ENCODE measurements around the gene IRAK2. TPM values are rescaled to one million over a fixed set of nuclear protein-coding genes. Genes with fewer than 3 reads are reported as not detected.
A peak's percentile ranks its signal among the peaks of the same experiment; 100 is the strongest.

Gene IRAK2
- total and polyA plus RNA-seq, 2 of the 8 experiments (the other 6 are each of a cell fraction or from before 2014, with no cell fraction given) = 1.5 TPM

DNA sequence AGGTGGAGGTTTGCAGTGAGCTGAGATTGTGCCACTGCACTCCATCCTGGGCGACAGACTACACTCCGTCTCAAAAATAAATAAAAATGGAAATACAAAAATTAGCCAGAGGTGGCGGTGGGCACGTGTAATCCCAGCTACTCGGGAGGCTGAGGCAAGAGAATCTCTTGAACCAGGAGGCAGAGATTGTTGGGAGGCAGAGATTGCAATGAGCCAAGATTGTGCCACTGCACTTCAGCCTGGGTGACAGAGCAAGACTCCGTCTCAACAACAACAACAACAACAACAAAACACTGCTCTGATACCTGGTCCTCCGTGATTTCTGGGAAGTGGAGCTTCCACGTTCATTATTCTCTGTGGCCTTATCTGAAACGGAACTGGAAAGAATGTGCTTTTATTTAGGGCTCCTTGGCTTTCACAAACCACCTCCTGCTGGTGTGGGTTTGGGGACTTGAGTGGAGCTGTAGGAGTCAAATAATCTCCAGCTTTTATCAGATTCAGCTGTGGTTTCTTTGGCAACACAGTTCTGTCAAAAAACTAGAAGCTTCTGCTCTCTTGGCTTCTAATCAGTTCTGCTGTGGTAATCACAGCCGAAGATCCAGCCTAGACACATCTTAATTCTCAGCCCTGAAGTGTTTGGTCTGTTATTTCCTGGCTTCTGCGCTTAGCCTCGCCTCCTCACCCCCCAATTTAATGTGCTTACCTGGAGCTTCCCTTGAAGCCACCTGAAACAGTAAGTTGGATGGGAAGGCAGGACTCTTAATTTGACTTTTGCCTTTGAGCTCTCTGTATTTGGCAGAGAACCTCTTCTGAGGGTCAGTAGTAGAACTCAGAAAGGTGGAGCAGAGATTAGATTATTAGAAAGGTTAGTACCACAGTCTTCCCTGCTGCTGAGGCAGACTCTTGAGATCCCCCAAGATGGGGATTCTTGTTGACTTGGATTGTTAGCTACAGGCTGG is 21.4 kb downstream of the IRAK2 start:
- no peak overlapping the region for H3K27ac ChIP-seq (ENCODE audit: low read depth, low read length)
- H3K9me3 ChIP-seq (ENCODE audit: insufficient read depth in 2 of 2, low read depth in 1 of 2, low read length in 1 of 2) = no peaks in the 10 kb centered on the region
- H2BK20ac ChIP-seq (ENCODE audit: low read length) = no peak overlapping the region
- no peak overlapping the region for H3K4me3 ChIP-seq (ENCODE audit: extremely low read depth in 1 of 4, insufficient read depth in 2 of 4, low read depth in 3 of 4, low read length in 4 of 4)
- H4K91ac ChIP-seq (replicated peaks; ENCODE audit: insufficient read length, low read length) = no peak overlapping the region
- 88% methylated on average over 12 of the region's 12 CpGs; no CpG with 5 or more reads in 1 of the 2 experiments for WGBS, 2 experiments (ENCODE audit: extremely low coverage in 1 of 2, insufficient coverage in 1 of 2, insufficient read length in 1 of 2, insufficient replicate concordance in 2 of 2, low coverage in 1 of 2, low lambda C conversion rate in 2 of 2, missing lambda C conversion rate in 1 of 2)
- H3K79me2 ChIP-seq (ENCODE audit: control insufficient read depth in 1 of 2, insufficient read depth in 2 of 2, low read length in 2 of 2) = no peaks in the 10 kb centered on the region
- H3K36me3 ChIP-seq (ENCODE audit: control insufficient read depth in 2 of 4, insufficient read depth in 4 of 4, low read length in 3 of 4) = no peaks in the 10 kb centered on the region
- no peak overlapping the region for H3K14ac ChIP-seq (ENCODE audit: insufficient read length)
- H3K79me1 ChIP-seq (ENCODE audit: low read depth, low read length) = no peaks in the 10 kb centered on the region
- no peaks in the 10 kb centered on the region for H3K27me3 ChIP-seq (replicated peaks in 1 of 4; ENCODE audit: control insufficient read depth in 3 of 4, extremely low read depth in 1 of 4, insufficient read depth in 3 of 4, low read length in 3 of 4)
- H3K56ac ChIP-seq (replicated peaks; ENCODE audit: insufficient read length, low read depth, low read length) = no peak overlapping the region
- H2BK12ac ChIP-seq (ENCODE audit: low read depth, low read length) = 0 out of 2 replicates have a peak overlapping the region, but pooled peaks have one; percentile 3
- FAIRE-seq (no peak), DNase-seq (ENCODE audit: low read depth in 1 of 2, low spot score in 2 of 2) (no peak)
- no peak overlapping the region for H3K9ac ChIP-seq (replicated peaks in 1 of 4; ENCODE audit: extremely low read depth in 1 of 4, low read depth in 3 of 4, low read length in 3 of 4)
- H2BK120ac ChIP-seq (replicated peaks; ENCODE audit: low read depth, low read length) = no peak overlapping the region
- no peak overlapping the region for H3K18ac ChIP-seq (ENCODE audit: extremely low read depth, low read length)
- POLR2A ChIA-PET (ENCODE audit: partially characterized antibody) = interaction anchor here (0.8 to 2.0 kb wide), 4 partner anchors 8 to 44 kb away, joined by 3 to 5 read pairs (median 4); partner anchors contain the start of gene VHL
- H3K23me2 ChIP-seq (ENCODE audit: low read depth, low read length) = no peaks in the 10 kb centered on the region
- H4K5ac ChIP-seq (ENCODE audit: insufficient read length, low read depth, low read length) = no peak overlapping the region
- no peak overlapping the region for H4K8ac ChIP-seq (ENCODE audit: extremely low read depth, insufficient read depth, low read length)
- H2AFZ ChIP-seq (ENCODE audit: low read length) = no peak overlapping the region
- no peak overlapping the region for H3K23ac ChIP-seq (ENCODE audit: insufficient read length)
- H2BK5ac ChIP-seq (ENCODE audit: low read depth, low read length) = no peak overlapping the region
- H2AK5ac ChIP-seq (ENCODE audit: low read depth, low read length) = no peak overlapping the region
- H3K4ac ChIP-seq (replicated peaks; ENCODE audit: insufficient read length, low read depth, low read length) = no peak overlapping the region
- no peak overlapping the region for H3K4me2 ChIP-seq (ENCODE audit: insufficient read depth in 1 of 2, low read depth in 2 of 2, low read length in 2 of 2)
- no peaks in the 10 kb centered on the region for H4K20me1 ChIP-seq (replicated peaks in 1 of 2; ENCODE audit: control insufficient read depth in 1 of 2, insufficient read depth in 2 of 2, low read length in 2 of 2)
- H3K4me1 ChIP-seq (replicated peaks in 1 of 4; ENCODE audit: control insufficient read depth in 3 of 4, insufficient read depth in 4 of 4, low read length in 3 of 4) = peaks cover 0 to 10% (median 8%) of the 10 kb centered on the region in 4 experiments; a peak in 5 of 7 replicates
- H2BK15ac ChIP-seq (ENCODE audit: low read length) = no peak overlapping the region
- CTCF ChIA-PET (ENCODE audit: partially characterized antibody) = interaction anchor here (0.7 to 2.1 kb wide), 7 partner anchors 8 to 125 kb away, joined by 3 to 6 read pairs (median 4); no protein-coding TSS in a partner anchor
- TF ChIP-seq GTF2F1 (IDR thresholded peaks at IDR 0.05; ENCODE audit: borderline replicate concordance, low read depth, low read length) (no peak), TAF1 (IDR thresholded peaks at IDR 0.05; ENCODE audit: low read depth, low read length) (no peak), SUZ12 (IDR thresholded peaks at IDR 0.05; ENCODE audit: low read length) (no peak), MAFK (IDR thresholded peaks at IDR 0.05; ENCODE audit: low read depth, low read length) (no peak), HDAC2 (IDR thresholded peaks at IDR 0.05; ENCODE audit: borderline replicate concordance in 1 of 2, low read depth in 2 of 2, low read length in 2 of 2) (no peak), CHD2 (IDR thresholded peaks at IDR 0.05; ENCODE audit: low read length) (no peak), SAP30 (IDR thresholded peaks at IDR 0.05; ENCODE audit: insufficient read depth, insufficient replicate concordance, low read length) (no peak), KDM5A (IDR thresholded peaks at IDR 0.05; ENCODE audit: low read length) (no peak), TAF7 (optimal IDR thresholded peaks at IDR 0.05; ENCODE audit: borderline replicate concordance, low read depth, low read length) (no peak), JUND (IDR thresholded peaks at IDR 0.05; ENCODE audit: low read length) (no peak)
- TF ChIP-seq, protein P1, sequence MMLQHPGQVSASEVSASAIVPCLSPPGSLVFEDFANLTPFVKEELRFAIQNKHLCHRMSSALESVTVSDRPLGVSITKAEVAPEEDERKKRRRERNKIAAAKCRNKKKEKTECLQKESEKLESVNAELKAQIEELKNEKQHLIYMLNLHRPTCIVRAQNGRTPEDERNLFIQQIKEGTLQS (IDR thresholded peaks at IDR 0.05; ENCODE audit: insufficient read depth, low read depth, low read length) = no peak

All from H1 (cell line).